ENCODE data around the gene COG5.

- TF ChIP-seq ZNF274 (IDR thresholded peaks at IDR 0.05; ENCODE audit: low read depth, low read length), result no peak
- TF ChIP-seq YY1 (IDR thresholded peaks at IDR 0.05; ENCODE audit: insufficient read depth, insufficient read length), result no peak
These were observed 2.7 kb downstream of the COG5 start for GRCh38 chr7:107560898-107561516.

Data from NT2/D1 (cell line).